Spinal cord (tissue), 10 donors: Measurements from ENCODE around the gene FGFR3. TPM values are rescaled to one million over a fixed set of nuclear protein-coding genes. Genes with fewer than 3 reads are reported as not detected.

Source experiments
- DNase-seq, 6 donors: peaks; one replicate each; pipeline versions ENCODE4 v3.0.0 to v3.0.0-alpha.2; 2013 to 2015; ENCODE audit warnings: low spot score in 6 of 6, low read depth in 4 of 6
- H3K27ac ChIP-seq: one replicate; pipeline ENCODE4 v1.5.1; 2013; ENCODE audit warnings: low read depth, low read length, control low read depth
- H3K27me3 ChIP-seq: one replicate; pipeline ENCODE4 v1.6.1; 2013; ENCODE audit warnings: low read length; ENCODE audit not compliant: control insufficient read depth, insufficient read depth
- H3K36me3 ChIP-seq: one replicate; pipeline ENCODE4 v1.6.1; 2013; ENCODE audit warnings: low read length; ENCODE audit not compliant: control insufficient read depth, insufficient read depth
- H3K4me1 ChIP-seq: one replicate; pipeline ENCODE4 v1.6.1; 2013; ENCODE audit warnings: low read length; ENCODE audit not compliant: control insufficient read depth, insufficient read depth
- H3K4me3 ChIP-seq: one replicate; pipeline ENCODE4 v1.5.1; 2013; ENCODE audit warnings: low read depth, low read length, control low read depth
- H3K9me3 ChIP-seq: one replicate; pipeline ENCODE4 v1.6.1; 2013; ENCODE audit warnings: low read length; ENCODE audit not compliant: control insufficient read depth, insufficient read depth
- WGBS: methylation state at CpG from one replicate; pipeline ENCODE4 v1.1.5; 2013; ENCODE audit warnings: missing lambda C conversion rate; ENCODE audit not compliant: insufficient coverage; 5-methylcytosine and 5-hydroxymethylcytosine counted together
- polyA plus RNA-seq, 2 donors: library from polyadenylated mRNA; unstranded; fragments of 120-200 nt; gene quantifications; one replicate each; pipeline ENCODE4 v1.2.1, GENCODE V29; 2013; ENCODE audit not compliant: insufficient read length in 2 of 2
- total RNA-seq, 2 donors: library from RNA; depleted of rRNA in 1 of 2; stranded (reverse); fragments of 120-200 nt in 1 of 2; fragments of >200 nt in 1 of 2; gene quantifications; one replicate each; pipeline versions ENCODE4 v1.2.3 to v1.2.4, GENCODE V29; 2013 to 2014
- donor health status: healthy.

FGFR3 gene
- total and polyA plus RNA-seq, 4 donors, result 36.2 to 216 (median 122) TPM

DNA sequence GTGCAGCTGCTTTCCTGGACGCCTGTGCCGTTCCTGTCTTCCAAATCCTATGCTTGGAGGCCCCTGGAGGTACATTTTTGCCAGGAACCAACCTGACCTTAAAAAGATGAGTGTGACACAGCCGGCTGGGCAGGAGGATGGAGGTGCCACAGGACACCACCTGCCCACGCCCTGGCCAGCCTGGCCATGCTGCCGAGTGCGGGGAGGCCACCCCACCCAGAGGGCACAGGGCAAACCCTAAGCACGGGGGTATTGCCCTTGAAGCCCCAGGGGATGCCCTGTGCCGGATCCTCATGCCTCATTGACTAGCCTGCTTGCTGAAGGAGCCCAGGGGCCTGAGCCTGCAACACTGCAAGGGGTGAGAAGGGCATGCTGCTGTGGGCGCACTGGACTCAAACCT lies 20.1 kb downstream of the FGFR3 start:
- no peak for DNase-seq
- WGBS, result 78% methylated on average over 9 of the region's 9 CpGs
- Histone ChIP-seq H3K4me3 (no peak overlapping the region), H3K9me3 (no peaks in the 10 kb centered on the region), H3K4me1 (peaks cover 12% of the 10 kb centered on the region), H3K27me3 (no peaks in the 10 kb centered on the region), H3K27ac (no peak overlapping the region), H3K36me3 (peaks cover 87% of the 10 kb centered on the region)

- DNase-seq, result no peak
- Histone ChIP-seq H3K27ac (no peak overlapping the region), H3K4me3 (no peak overlapping the region), H3K36me3 (peaks cover 89% of the 10 kb centered on the region), H3K9me3 (no peaks in the 10 kb centered on the region), H3K27me3 (no peaks in the 10 kb centered on the region), H3K4me1 (peaks cover 9% of the 10 kb centered on the region)
- 73% methylated on average over 7 of the region's 9 CpGs for WGBS
These were observed 20.8 kb downstream of the FGFR3 start for GRCh38 chr4:1813915-1814314.

DNA sequence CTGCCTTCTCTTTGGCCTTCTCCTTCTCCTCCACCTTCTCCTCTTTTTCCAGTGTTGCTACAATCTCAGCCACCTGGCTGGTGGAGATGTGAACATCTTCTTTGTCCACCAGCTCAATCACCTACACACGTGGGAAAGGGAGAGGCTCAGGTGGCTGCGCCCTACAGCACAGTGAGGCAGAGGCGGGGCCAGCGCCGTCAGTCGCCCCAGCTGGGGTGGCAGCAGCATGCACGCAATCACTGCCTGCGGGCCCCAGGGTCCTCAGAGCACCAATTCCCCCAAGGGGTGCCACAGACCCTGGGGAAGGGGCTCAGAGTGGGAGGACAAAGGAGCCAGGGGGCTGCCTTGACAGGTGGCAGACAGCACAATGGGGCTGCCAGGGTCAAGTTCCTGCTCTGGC lies 21.4 kb downstream of the FGFR3 start:
- 94% methylated on average over 2 of the region's 8 CpGs for WGBS
- no peaks in the 10 kb centered on the region for H3K9me3 ChIP-seq
- H3K27ac ChIP-seq, result no peak overlapping the region
- H3K4me3 ChIP-seq, result no peak overlapping the region
- H3K27me3 ChIP-seq, result no peaks in the 10 kb centered on the region
- H3K36me3 ChIP-seq, result peaks cover 88% of the 10 kb centered on the region
- peaks cover 7% of the 10 kb centered on the region for H3K4me1 ChIP-seq
- DNase-seq, result no peak

DNA sequence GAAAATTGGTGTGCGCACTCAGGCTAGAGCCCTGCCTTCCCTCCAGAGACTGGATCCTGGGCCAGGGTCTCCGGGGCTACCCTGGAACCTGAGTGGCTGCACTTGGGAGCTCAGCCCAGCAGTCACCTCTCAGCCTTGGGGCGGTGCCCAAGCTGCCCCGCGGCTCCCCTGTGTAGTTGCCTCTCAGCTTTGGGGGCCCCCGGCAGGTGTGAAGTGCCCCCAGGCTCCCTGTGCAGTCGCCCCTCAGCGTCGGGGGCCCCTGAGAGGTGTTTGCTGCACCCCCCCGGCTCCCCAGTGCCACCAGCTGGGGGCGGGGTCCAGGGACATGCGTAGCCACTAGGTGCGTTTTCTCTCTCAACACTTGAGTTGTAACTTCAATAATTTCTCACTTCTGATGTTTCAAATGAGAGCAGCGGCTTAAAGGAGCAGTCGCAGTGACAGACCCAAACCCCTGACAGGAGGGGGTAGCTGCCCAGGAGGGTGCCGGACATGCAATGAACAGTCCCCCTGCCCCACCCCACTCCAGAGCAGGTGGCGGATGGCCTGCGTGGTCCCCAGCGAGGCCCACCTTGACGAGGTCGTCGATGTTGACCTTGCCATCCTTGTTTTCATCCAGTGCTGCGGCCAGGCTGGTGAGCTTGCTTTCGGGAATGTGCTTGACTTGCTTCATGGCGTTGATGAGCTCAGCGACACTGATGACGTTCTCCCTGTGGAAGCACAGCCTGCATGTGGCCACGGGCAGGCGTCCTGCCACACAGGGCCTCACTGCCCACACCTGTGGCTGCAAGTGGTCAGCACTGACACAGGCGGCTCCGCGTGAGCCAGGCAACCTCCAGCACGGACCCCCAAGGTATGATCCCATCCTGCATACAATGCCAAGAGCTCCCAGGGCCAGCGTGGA lies 22.3 kb downstream of the FGFR3 start:
- Histone ChIP-seq H3K4me1 (no peaks in the 10 kb centered on the region), H3K4me3 (no peak overlapping the region), H3K27ac (no peak overlapping the region), H3K27me3 (no peaks in the 10 kb centered on the region), H3K36me3 (peaks cover 86% of the 10 kb centered on the region), H3K9me3 (no peaks in the 10 kb centered on the region)
- 92% methylated on average over 34 of the region's 34 CpGs for WGBS
- no peak for DNase-seq

DNA sequence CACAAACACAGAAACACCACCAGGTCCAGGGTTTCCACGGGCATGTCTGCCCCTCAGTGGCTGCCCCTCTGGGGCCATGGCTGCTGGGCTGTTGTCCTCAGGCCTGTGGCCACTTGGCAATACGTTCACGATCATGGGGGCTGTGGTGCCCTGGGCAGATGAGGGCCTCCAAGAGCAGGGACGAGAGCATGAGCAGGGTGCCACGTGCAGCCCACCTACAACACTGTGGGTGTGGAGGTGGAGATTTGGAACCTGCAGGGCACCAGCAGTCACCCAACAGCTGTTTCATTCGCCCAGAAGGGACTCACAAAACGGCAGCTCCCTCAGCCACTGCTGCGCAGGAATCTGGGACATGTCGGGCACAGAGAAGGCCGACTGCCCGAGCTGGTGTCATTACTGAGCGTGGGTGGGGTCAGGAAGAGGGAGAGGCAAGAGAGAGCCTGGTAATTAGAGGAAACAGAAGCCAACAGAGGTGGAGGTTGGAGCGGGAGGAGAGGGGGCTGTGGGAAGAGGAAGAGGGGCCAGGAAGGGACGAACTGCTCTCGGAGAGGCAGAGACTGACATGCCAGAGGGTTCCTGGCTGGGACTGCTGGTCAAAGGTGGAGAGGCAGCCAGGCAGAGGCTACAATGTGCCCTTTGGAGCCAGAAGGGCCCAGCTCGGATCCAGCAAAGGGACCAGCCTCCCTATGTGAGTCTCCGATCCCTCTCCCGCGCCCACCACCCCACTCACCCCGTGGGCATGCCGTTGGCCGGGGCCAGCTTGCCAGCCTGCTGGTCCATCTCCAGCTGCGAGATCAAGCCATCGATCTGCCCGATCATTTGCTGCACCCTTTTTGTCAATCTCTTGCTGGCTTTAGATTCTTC lies 23.1 kb downstream of the FGFR3 start:
- Histone ChIP-seq H3K36me3 (peaks cover 81% of the 10 kb centered on the region), H3K27me3 (no peaks in the 10 kb centered on the region), H3K4me1 (no peaks in the 10 kb centered on the region), H3K4me3 (no peak overlapping the region), H3K27ac (no peak overlapping the region), H3K9me3 (no peaks in the 10 kb centered on the region)
- 92% methylated on average over 24 of the region's 25 CpGs for WGBS
- DNase-seq, result no peak

- no peaks in the 10 kb centered on the region for H3K27me3 ChIP-seq
- H3K4me3 ChIP-seq, result no peak overlapping the region
- WGBS, result 87% methylated on average over 10 of the region's 10 CpGs
- DNase-seq, result no peak
- H3K36me3 ChIP-seq, result peaks cover 89% of the 10 kb centered on the region
- H3K27ac ChIP-seq, result no peak overlapping the region
- no peaks in the 10 kb centered on the region for H3K4me1 ChIP-seq
- H3K9me3 ChIP-seq, result no peaks in the 10 kb centered on the region
These were observed 26.2 kb downstream of the FGFR3 start for GRCh38 chr4:1819284-1819683.

DNA sequence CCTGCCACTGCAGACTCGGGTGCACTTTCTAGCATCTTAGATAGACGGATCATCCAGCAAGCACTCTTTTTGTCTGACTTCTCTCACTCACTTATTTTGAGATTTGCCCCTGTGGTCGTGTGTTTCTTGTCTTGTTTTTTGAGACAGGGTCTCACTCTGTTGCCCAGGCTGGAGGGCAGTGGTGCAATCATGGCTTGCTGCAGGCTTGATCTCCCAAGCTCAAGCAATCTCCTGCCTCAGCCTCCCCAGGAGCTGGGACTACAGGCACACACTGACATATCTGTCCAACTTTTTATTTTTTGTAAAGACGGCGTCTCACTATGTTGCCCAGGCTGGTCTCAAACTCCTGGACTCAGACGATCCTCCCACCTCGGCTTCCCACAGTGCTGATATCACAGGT lies 26.7 kb downstream of the FGFR3 start:
- H3K36me3 ChIP-seq, result peaks cover 89% of the 10 kb centered on the region
- no peak overlapping the region for H3K27ac ChIP-seq
- WGBS, result 89% methylated on average over 7 of the region's 7 CpGs
- H3K9me3 ChIP-seq, result no peaks in the 10 kb centered on the region
- H3K27me3 ChIP-seq, result no peaks in the 10 kb centered on the region
- H3K4me1 ChIP-seq, result no peaks in the 10 kb centered on the region
- H3K4me3 ChIP-seq, result no peak overlapping the region
- DNase-seq, result no peak

- Histone ChIP-seq H3K9me3 (no peaks in the 10 kb centered on the region), H3K27me3 (no peaks in the 10 kb centered on the region), H3K27ac (no peak overlapping the region), H3K36me3 (peaks cover 89% of the 10 kb centered on the region), H3K4me1 (no peaks in the 10 kb centered on the region), H3K4me3 (no peak overlapping the region)
- WGBS, result 96% methylated on average over 18 of the region's 18 CpGs
- DNase-seq, result no peak
These were observed 28.8 kb downstream of the FGFR3 start for GRCh38 chr4:1821679-1822567.
